SU-DHL-6 (cell line): ENCODE data around the gene PPP6R1.

Experiments
- H2AFZ ChIP-seq: fragments of 200-600 bp; sonication (generic); 2 replicates; pipeline ENCODE4 v1.6.1; 2014; ENCODE audit warnings: low read depth, mild to moderate bottlenecking, moderate library complexity, mixed read lengths, antibody characterized with exemption, low read length; ENCODE audit not compliant: severe bottlenecking
- H3F3A ChIP-seq: fragments of 200-600 bp; shearing (Covaris generic); 2 replicates; pipeline ENCODE4 v1.6.0; 2016; ENCODE audit warnings: antibody characterized with exemption, mild to moderate bottlenecking; ENCODE audit not compliant: insufficient read depth
- H3K27ac ChIP-seq: fragments of 200-600 bp; sonication (generic); 2 replicates; pipeline ENCODE4 v1.5.1; 2016; ENCODE audit warnings: low read depth, mild to moderate bottlenecking, low read length, moderate library complexity, mixed read lengths
- H3K27me3 ChIP-seq: fragments of 200-600 bp; sonication (generic), shearing (Covaris generic); 2 replicates; pipeline ENCODE4 v1.6.0; 2014; ENCODE audit warnings: mild to moderate bottlenecking, low read length
- H3K36me3 ChIP-seq: fragments of 200-600 bp; sonication (generic); 2 replicates; pipeline ENCODE4 v1.6.1; 2014; ENCODE audit warnings: mild to moderate bottlenecking, low read length, mixed read lengths
- H3K4me2 ChIP-seq: fragments of 300-600, 200-600 bp; shearing (Covaris generic), sonication (generic); 2 replicates; pipeline ENCODE4 v1.6.0; 2014; ENCODE audit warnings: low read length, low read depth, mild to moderate bottlenecking; ENCODE audit not compliant: poor library complexity, severe bottlenecking
- H3K4me3 ChIP-seq: fragments of 200-600 bp; sonication (generic); 2 replicates; pipeline ENCODE4 v1.5.1; 2014; ENCODE audit warnings: antibody characterized with exemption, low read length, mild to moderate bottlenecking, mixed read lengths; ENCODE audit not compliant: insufficient read depth, poor library complexity, severe bottlenecking
- H3K79me2 ChIP-seq: fragments of 200-600 bp; sonication (generic); 2 replicates; pipeline ENCODE4 v1.6.1; 2014; ENCODE audit warnings: mild to moderate bottlenecking, low read length, moderate library complexity; ENCODE audit not compliant: insufficient read depth
- H3K9ac ChIP-seq: fragments of 200-600 bp; sonication (generic); 2 replicates; pipeline ENCODE4 v1.7.0; 2014; ENCODE audit warnings: mild to moderate bottlenecking, low read length
- H3K9me2 ChIP-seq: fragments of 200-600 bp; sonication (generic); replicated peaks from 2 replicates; pipeline ENCODE4 v1.6.1; 2014; ENCODE audit warnings: low read length; ENCODE audit not compliant: insufficient read depth
- H3K9me3 ChIP-seq: fragments of 200-600 bp; sonication (generic); 2 replicates; pipeline ENCODE4 v1.6.1; 2014; ENCODE audit warnings: low read length, mixed read lengths; ENCODE audit not compliant: insufficient read depth
- H4K20me1 ChIP-seq: fragments of 200-600 bp; sonication (generic); 2 replicates; pipeline ENCODE4 v1.6.1; 2014; ENCODE audit warnings: low read depth, mild to moderate bottlenecking, antibody characterized with exemption, low read length, moderate library complexity, mixed read lengths
- EZH2phosphoT487 ChIP-seq: fragments of 200-600 bp; sonication (generic), shearing (Covaris generic); conservative IDR thresholded peaks from 2 replicates; pipeline ENCODE4 v1.6.1; 2018; ENCODE audit warnings: mild to moderate bottlenecking, antibody characterized with exemption, low read length, moderate library complexity, mixed read lengths
- TF ChIP-seq, protein P1 (sequence below): fragments of 200-600 bp; sonication (generic); IDR thresholded peaks from one replicate; pipeline ENCODE4 v1.5.1; 2017; ENCODE audit warnings: antibody characterized with exemption, mild to moderate bottlenecking, low read length, moderate library complexity; ENCODE audit not compliant: insufficient read depth, poor library complexity, severe bottlenecking

Gene PPP6R1

GRCh38 chr19:55241143-55241934 lies 17.5 kb downstream of the PPP6R1 start:
- TF ChIP-seq, protein P1, sequence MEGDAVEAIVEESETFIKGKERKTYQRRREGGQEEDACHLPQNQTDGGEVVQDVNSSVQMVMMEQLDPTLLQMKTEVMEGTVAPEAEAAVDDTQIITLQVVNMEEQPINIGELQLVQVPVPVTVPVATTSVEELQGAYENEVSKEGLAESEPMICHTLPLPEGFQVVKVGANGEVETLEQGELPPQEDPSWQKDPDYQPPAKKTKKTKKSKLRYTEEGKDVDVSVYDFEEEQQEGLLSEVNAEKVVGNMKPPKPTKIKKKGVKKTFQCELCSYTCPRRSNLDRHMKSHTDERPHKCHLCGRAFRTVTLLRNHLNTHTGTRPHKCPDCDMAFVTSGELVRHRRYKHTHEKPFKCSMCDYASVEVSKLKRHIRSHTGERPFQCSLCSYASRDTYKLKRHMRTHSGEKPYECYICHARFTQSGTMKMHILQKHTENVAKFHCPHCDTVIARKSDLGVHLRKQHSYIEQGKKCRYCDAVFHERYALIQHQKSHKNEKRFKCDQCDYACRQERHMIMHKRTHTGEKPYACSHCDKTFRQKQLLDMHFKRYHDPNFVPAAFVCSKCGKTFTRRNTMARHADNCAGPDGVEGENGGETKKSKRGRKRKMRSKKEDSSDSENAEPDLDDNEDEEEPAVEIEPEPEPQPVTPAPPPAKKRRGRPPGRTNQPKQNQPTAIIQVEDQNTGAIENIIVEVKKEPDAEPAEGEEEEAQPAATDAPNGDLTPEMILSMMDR = no peak
- TF ChIP-seq EZH2phosphoT487 = no peak
- no peak overlapping the region for H3K9ac ChIP-seq
- no peak overlapping the region for H3K4me2 ChIP-seq
- no peak overlapping the region for H3K27ac ChIP-seq
- no peaks in the 10 kb centered on the region for H4K20me1 ChIP-seq
- H3K27me3 ChIP-seq = no peaks in the 10 kb centered on the region
- H3K4me3 ChIP-seq = no peak overlapping the region
- H3K36me3 ChIP-seq = peaks cover 10% of the 10 kb centered on the region
- H3K9me3 ChIP-seq = no peaks in the 10 kb centered on the region
- H2AFZ ChIP-seq = no peak overlapping the region
- no peaks in the 10 kb centered on the region for H3F3A ChIP-seq
- no peaks in the 10 kb centered on the region; the same call in 1 of the 2 replicates for H3K79me2 ChIP-seq
- no peaks in the 10 kb centered on the region for H3K9me2 ChIP-seq

DNA sequence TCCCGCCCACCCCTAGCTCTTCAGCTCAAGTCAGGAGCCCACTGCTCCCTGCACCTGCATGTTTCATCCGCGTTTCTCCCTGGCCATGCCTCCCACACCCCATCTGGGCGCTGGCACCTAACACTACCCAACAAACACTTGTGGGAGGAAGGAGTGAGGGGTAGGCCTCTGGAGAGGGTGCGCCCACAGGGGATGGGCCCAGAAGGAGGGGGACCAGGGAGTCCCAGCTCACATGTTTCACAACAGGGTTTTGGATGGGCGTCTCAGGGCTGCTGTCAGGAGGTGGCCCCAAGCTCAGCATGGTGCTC lies 18.1 kb downstream of the PPP6R1 start:
- Histone ChIP-seq H3K4me2 (no peak overlapping the region), H2AFZ (no peak overlapping the region), H3K79me2 (no peaks in the 10 kb centered on the region; the same call in 1 of the 2 replicates), H3K9me2 (no peaks in the 10 kb centered on the region), H3K4me3 (no peak overlapping the region), H3K36me3 (peaks cover 8% of the 10 kb centered on the region; the same call in 1 of the 2 replicates), H3K9ac (no peak overlapping the region), H3K27me3 (no peaks in the 10 kb centered on the region), H3F3A (no peaks in the 10 kb centered on the region), H4K20me1 (no peaks in the 10 kb centered on the region), H3K27ac (no peak overlapping the region), H3K9me3 (no peaks in the 10 kb centered on the region)
- TF ChIP-seq, protein P1 = no peak
- TF ChIP-seq EZH2phosphoT487 = no peak

DNA sequence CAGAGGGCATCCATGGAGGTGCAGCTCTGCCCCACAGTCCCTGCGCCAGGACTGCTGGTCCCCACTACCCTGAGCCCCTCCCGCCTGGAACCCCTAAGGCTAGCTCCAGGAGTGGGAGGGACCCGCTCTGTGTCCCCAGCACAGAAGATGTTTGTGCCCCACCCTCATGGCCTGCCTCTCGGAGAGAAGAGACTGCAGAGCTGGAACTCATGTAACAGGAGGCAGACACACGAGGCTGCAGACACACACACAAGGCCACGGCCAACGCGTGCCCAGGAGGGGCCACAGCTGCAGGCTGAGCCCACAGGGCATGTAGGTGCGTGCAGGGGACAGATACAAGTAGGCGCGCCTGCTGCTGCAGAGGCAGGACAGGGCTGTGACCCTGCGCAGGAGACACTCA lies 19.8 kb downstream of the PPP6R1 start:
- Histone ChIP-seq H3K27me3 (no peaks in the 10 kb centered on the region), H3K27ac (no peak overlapping the region), H3K9ac (no peak overlapping the region), H2AFZ (no peak overlapping the region), H4K20me1 (no peaks in the 10 kb centered on the region), H3K4me2 (no peak overlapping the region), H3K9me3 (no peaks in the 10 kb centered on the region), H3K36me3 (peaks cover 11% of the 10 kb centered on the region), H3K9me2 (no peaks in the 10 kb centered on the region), H3K4me3 (no peak overlapping the region), H3K79me2 (no peaks in the 10 kb centered on the region), H3F3A (no peaks in the 10 kb centered on the region)
- TF ChIP-seq, protein P1 = no peak
- no peak for TF ChIP-seq EZH2phosphoT487
